GM18868 (cell line): ENCODE results near the gene PDCD2L.
"Not testable (repeated sequence)": the region's sequence is repeated elsewhere in the genome, so short reads cannot be mapped to it uniquely, and the experiment has no call there.

Source experiments
- ATAC-seq: cut with Tn5 transposase; IDR thresholded peaks from one replicate; pipeline ENCODE4 v1.9.1; 2021; ENCODE audit warnings: mild to moderate bottlenecking, moderate library complexity; ENCODE audit not compliant: unreplicated experiment

The PDCD2L gene

GRCh38 chr19:34373601-34374288, 30.5 kb upstream of the PDCD2L start:
- ATAC-seq: no peak

- ATAC-seq: no peak
Measured at GRCh38 chr19:34375598-34375997, 28.6 kb upstream of the PDCD2L start.

DNA sequence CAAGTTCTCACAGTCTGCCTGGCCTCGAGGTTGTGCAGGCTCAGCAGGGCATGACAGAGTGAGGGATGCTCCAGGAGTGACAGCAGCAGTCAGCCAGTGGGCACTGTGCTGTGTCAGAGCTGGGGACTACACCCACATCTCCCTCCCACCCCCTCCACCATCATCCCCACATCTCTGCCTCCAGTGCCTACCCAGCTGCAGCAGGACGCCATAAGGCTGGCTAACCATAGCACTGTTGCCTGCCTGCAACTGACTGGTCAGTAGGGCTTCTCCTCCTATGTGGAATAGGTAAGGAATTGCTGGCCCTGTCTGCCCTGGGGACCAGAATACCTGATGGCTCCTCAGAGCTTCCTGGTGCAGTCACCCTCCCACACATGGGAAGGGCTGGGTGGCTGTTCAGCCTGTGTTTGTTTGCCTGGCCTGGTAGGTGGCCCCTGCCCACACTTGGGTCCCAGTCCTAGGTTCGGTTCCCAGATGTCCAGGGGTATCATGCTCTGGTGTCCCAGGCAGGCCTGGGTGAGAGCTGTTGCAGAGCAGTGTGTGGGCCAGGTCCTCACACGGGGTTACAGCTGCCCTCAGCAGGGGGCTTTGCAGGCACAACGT, 23.5 kb upstream of the PDCD2L start:
- no peak for ATAC-seq

GRCh38 chr19:34381399-34382251, 22.6 kb upstream of the PDCD2L start:
- ATAC-seq: no peak

GRCh38 chr19:34382471-34382870, 21.7 kb upstream of the PDCD2L start:
- ATAC-seq: no peak

DNA sequence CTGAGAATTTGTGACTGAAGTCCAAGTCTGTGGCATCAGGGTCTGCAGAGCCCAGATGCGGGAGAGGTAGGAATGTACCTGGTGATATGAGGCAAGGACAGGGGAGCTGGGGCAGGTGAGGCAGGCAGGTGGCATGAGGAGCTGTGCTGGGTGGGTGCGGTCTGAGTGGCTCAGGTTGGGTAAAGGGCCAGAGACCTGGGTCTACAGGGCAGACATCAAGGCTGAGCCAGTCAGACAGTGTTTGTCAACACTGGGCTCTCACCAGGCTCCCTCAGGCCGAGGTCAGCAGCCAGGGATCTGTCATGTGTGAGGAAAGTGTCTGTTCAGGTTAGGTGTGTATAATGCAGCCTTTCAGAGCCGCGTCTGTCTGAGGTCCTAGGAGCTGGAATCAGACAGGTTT, 20.6 kb upstream of the PDCD2L start:
- no peak for ATAC-seq

DNA sequence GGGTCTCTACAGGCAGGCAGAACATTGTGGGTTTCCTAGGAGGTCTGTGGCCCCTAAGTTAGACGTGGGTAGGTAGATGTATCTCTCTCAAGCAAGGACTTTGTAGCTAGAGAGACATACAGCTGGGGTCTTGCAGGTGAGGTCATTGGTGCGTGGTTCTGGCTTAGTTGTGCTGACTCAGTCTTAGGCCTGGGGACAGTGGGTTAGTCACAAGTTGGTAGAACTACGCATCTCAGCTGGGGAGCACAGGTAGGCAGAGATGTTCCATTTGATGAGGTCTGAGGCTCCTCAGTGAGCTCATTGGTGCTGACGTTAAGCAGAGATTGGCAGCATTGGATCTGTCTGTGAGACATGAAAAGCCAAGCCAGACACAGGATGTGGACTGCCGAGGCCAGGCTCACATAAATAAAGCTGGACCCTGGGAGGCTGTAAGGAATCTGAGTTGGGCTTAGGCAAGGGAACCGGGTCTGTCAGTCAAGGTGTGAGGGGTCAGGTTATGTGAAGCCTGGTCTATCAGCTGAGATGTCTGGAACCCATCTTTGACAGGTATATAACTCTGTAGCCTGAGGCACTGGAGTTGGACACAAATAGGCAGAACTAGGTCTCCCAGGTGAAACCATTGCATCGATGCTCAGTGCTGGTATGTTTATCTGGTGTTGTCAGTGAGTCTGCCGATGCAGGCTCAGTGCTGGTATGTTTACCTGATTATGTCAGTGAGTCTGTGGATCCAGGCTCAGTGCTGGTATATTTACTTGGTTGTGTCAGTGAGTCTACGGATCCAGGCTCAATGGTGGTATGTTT, 17.4 kb upstream of the PDCD2L start:
- ATAC-seq: no peak

DNA sequence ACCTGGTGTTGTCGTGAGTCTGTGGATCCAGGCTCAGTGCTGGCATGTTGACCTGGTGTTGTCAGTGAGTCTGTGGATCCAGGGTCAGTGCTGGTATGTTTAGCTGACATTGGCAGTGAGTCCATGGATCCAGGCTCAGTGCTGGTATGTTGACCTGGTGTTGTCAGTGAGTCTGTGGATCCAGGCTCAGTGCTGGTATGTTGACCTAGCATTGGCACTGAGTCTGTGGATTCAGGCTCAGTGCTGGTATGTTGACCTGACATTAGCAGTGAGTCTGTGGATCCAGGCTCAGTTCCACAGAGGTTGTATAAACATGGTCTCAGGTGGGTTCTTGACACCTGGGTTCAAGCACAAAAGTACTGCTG, 16.8 kb upstream of the PDCD2L start:
- no peak for ATAC-seq

DNA sequence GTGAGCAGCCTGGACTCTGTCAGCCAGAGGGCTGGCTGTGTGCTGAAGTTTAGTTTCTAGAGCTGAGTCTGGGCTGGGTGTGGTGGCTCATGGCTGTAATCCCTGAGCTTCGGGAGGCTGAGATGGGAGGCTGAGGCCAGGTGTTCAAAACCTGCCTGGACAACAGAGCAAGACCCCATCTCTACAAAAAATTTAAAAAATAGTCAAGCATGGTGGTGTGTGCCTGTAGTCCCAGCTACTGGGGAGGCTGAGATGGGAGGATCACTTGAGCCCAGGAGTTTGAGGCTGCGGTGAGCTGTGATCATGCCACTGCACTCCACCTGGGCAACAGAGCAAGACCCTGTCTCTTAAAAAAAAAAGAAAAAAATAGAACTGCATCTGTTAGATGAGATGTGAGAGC, 15.5 kb upstream of the PDCD2L start:
- ATAC-seq: not testable (repeated sequence)

GRCh38 chr19:34391813-34392212, 12.4 kb upstream of the PDCD2L start:
- no peak for ATAC-seq

GRCh38 chr19:34393031-34393430, 11.2 kb upstream of the PDCD2L start:
- ATAC-seq: no peak

DNA sequence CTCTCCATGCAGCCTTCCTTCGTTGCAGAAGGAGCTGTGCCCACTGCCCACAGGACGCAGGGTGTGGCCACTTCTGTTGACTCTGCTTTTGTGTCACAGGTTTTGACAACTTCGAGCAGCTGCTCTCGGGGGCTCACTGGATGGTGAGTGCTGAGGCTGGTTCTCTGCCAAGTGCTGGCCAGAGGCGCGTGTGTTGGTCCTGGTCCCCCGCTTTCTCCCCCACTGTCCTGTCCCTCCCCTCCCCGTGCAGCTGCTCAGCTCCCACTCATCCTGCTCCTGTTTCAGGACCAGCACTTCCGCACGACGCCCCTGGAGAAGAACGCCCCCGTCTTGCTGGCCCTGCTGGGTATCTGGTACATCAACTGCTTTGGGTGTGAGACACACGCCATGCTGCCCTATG, 10.6 kb upstream of the PDCD2L start:
- no peak for ATAC-seq

DNA sequence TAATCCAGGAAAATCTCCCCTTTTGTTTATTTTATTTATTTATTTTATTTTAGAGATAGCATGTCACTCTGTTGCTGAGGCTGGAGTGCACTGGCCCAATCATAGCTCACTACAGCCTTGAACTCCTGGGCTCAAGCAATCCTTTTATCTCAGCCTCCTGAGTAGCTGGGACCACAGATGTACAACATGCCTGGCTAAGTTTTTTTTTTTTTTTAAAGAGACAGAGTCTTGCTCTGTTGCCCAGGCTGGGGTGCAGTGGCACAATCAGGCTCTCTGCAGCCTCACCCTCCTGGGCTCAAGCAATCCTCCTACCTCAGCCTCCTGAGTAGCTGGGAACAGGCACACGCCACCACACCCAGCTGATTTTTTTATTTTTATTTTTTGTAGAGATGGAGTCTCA, 6.3 kb upstream of the PDCD2L start:
- no peak for ATAC-seq

- ATAC-seq: no peak
Measured at GRCh38 chr19:34399886-34400285, 4.3 kb upstream of the PDCD2L start.

- ATAC-seq: not testable (repeated sequence)
Measured at GRCh38 chr19:34400844-34401243, 3.4 kb upstream of the PDCD2L start.

GRCh38 chr19:34402074-34402600, 2.1 kb upstream of the PDCD2L start:
- ATAC-seq: no peak

DNA sequence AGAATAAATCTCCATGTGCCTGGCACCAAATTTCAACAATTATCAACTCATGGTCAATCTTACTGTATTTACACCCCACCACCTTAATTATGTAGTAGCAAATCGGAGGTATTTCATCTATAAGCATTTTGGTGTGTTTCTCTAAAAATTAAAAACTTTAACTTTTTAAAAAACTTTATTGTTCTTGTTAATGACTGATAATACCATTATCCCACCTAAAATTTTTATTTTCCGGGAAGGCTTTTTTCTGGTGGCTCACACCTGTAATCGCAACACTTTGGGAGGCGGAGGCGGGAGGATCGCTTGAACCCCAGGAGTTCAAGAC, 453 bp upstream of the PDCD2L start:
- ATAC-seq: no peak

DNA sequence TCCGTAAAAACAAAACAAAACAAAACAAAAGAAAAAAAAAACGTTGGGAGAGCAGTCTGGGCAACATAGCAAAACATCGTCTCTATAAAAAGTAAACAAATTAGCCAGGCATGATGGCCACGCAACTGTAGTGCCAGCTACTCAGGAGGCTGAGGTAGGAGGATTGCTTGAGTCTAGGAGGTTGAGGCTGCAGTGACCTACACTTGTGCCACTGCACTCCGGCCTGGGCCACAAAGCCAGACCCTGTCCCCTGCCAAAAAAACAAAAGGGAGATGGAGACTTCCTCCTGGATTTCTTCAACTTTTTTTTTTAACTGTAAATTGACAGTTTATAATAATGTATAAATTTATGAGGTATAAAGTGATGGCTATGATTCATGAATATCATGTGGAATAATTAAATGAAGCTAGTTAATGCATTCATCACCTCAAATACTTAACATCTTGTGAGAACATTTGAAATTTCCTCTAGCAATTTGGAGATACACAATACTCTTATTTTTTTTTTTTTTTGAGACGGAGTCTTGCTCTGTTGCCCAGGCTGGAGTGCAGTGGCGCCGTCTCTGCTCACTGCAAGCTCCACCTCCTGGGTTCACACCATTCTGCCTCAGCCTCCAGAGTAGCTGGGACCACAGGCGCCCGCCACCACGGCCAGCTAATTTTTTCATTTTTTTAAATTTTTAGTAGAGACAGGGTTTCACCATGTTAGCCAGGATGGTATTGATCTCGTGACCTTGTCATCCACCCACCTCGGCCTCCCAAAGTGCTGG, 1.9 kb downstream of the PDCD2L start:
- ATAC-seq: no peak

GRCh38 chr19:34408411-34408810, 4.2 kb downstream of the PDCD2L start:
- ATAC-seq: no peak
